ENCODE data around the gene PTBP3.

Gene PTBP3

DNA sequence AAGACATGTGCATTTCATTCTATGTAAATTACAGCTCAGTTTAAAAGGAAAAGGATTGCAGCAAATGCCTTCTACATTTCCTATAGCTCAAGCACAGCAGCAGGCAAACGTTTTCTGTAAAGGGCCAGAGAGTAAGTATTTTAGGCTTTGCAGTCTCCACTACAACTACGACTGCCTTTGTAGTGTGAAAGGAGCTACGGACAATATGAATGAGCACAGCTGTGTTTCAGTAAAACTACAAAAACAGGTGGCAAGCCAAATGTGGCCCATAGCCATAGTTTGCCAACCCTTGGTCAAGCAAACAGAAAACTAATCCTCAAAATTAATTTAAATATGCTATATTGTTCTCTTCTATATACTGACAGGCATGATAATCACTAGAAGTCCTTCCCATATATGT lies 7.2 kb downstream of the PTBP3 start:
- TF ChIP-seq, protein P1, sequence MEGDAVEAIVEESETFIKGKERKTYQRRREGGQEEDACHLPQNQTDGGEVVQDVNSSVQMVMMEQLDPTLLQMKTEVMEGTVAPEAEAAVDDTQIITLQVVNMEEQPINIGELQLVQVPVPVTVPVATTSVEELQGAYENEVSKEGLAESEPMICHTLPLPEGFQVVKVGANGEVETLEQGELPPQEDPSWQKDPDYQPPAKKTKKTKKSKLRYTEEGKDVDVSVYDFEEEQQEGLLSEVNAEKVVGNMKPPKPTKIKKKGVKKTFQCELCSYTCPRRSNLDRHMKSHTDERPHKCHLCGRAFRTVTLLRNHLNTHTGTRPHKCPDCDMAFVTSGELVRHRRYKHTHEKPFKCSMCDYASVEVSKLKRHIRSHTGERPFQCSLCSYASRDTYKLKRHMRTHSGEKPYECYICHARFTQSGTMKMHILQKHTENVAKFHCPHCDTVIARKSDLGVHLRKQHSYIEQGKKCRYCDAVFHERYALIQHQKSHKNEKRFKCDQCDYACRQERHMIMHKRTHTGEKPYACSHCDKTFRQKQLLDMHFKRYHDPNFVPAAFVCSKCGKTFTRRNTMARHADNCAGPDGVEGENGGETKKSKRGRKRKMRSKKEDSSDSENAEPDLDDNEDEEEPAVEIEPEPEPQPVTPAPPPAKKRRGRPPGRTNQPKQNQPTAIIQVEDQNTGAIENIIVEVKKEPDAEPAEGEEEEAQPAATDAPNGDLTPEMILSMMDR (IDR thresholded peaks at IDR 0.05; ENCODE audit: low read depth, low read length): no peak
- DNase-seq: no peak
- Histone ChIP-seq H3K9me3 (no peaks in the 10 kb centered on the region; the same call in 1 of the 2 replicates), H3K27me3 (no peaks in the 10 kb centered on the region), H3K36me3 (no peaks in the 10 kb centered on the region), H3K4me1 (no peaks in the 10 kb centered on the region), H3K4me3 (ENCODE audit: low read depth, low read length) (no peak overlapping the region)

DNA sequence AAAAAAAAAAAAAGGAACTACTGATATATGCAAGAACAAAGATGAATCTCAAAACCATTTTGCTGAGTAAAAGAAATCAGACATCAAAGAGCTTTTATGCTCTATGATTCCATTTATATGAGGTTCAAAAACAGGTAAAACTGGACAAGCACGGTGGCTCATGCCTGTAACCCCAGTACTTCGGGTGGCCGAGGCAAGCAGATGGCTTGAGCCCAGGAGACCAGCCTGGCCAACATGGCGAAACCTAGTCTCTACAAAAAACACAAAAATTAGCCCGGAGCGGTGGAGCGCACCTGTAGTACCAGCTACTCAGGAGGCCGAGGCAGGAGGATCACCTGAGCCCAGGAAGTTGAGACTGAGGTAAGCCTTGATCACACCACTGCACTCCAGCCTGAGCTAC lies 7.8 kb downstream of the PTBP3 start:
- H3K4me1 ChIP-seq: no peaks in the 10 kb centered on the region
- DNase-seq: no peak
- H3K27me3 ChIP-seq: no peaks in the 10 kb centered on the region
- TF ChIP-seq, protein P1 (IDR thresholded peaks at IDR 0.05; ENCODE audit: low read depth, low read length): no peak
- H3K36me3 ChIP-seq: no peaks in the 10 kb centered on the region
- no peaks in the 10 kb centered on the region; the same call in 1 of the 2 replicates for H3K9me3 ChIP-seq
- H3K4me3 ChIP-seq (ENCODE audit: low read depth, low read length): no peak overlapping the region

DNA sequence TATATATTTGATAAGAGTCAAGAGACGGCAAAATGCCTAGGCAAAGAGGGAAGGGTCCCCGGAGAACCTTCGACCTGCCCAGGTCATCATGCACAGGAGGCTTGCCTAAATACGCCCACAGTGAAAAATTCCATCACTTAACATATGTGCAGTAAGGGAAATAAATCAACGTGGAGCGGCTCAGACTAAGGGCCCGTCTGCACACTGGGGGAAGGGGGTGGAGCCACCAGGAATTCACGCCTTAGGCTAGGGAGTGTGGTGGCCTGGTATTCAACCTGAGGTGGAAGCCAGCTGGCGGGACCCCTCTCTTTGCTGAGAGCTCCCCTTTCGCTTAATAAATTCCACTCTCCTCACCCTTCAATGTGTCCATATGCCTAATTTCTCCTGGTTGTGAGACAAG lies 8.3 kb downstream of the PTBP3 start:
- Histone ChIP-seq H3K9me3 (no peaks in the 10 kb centered on the region; the same call in 1 of the 2 replicates), H3K27me3 (no peaks in the 10 kb centered on the region), H3K36me3 (no peaks in the 10 kb centered on the region), H3K4me1 (no peaks in the 10 kb centered on the region), H3K4me3 (ENCODE audit: low read depth, low read length) (no peak overlapping the region)
- TF ChIP-seq, protein P1 (IDR thresholded peaks at IDR 0.05; ENCODE audit: low read depth, low read length): no peak
- no peak for DNase-seq

DNA sequence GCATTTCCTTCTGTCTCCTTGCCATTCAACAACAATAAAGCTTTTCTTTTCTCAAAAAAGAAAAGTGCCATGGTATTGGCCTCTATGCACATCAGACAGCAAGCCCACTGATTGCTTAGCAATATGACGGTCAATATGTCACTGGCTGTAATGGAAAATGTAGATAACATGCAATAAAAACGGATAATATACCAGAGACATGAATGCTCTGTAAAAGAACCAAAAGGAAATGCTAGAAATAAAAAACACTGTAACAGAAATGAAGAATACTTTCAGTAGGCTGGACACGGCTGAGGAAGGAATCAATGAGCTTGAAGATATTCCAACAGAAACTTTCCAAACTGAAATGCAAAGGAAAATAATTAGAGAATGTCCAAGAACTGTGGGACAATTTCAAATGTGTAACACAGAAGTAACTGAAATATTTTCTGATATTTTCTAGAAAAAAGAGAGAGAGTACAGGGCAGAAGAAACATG lies 10.0 kb downstream of the PTBP3 start:
- H3K27me3 ChIP-seq: no peaks in the 10 kb centered on the region
- H3K9me3 ChIP-seq: no peaks in the 10 kb centered on the region; the same call in 1 of the 2 replicates
- no peak for DNase-seq
- H3K4me3 ChIP-seq (ENCODE audit: low read depth, low read length): no peak overlapping the region
- H3K36me3 ChIP-seq: no peaks in the 10 kb centered on the region
- H3K4me1 ChIP-seq: no peaks in the 10 kb centered on the region
- TF ChIP-seq, protein P1 (IDR thresholded peaks at IDR 0.05; ENCODE audit: low read depth, low read length): no peak

DNA sequence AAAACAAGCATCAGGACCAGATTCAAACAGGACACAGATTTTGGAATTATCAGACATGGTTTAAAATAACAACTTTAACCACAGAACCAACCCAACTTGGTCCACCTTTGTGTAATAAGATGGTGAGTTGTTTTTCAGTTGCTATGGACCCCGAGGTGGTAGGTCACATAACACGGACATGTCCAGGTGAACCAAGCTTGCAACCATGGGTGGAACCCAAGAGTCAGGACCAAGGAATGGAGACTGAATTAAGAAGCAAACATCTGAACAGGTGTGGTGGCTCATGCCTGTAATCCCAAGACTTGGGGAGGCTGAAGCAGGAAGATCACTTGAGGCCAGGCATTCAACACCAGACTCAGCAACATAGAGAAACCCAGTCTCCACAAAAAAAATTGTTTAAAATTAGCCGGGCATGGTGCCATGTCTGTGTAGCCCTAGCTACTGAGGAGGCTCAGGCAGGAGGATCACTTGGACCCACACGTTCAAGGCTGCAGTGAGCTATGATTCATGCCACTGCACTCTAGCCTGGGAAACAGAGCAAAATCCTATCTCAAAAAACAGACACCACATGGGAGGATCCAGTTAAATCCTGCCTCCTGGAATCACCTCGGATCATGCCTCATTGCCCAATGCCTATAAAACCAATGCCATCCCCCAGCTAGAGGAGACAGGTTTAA lies 10.6 kb downstream of the PTBP3 start:
- Histone ChIP-seq H3K27me3 (no peaks in the 10 kb centered on the region), H3K36me3 (no peaks in the 10 kb centered on the region), H3K9me3 (no peaks in the 10 kb centered on the region; the same call in 1 of the 2 replicates), H3K4me3 (ENCODE audit: low read depth, low read length) (no peak overlapping the region), H3K4me1 (no peaks in the 10 kb centered on the region)
- TF ChIP-seq, protein P1 (IDR thresholded peaks at IDR 0.05; ENCODE audit: low read depth, low read length): no peak
- DNase-seq: no peak

DNA sequence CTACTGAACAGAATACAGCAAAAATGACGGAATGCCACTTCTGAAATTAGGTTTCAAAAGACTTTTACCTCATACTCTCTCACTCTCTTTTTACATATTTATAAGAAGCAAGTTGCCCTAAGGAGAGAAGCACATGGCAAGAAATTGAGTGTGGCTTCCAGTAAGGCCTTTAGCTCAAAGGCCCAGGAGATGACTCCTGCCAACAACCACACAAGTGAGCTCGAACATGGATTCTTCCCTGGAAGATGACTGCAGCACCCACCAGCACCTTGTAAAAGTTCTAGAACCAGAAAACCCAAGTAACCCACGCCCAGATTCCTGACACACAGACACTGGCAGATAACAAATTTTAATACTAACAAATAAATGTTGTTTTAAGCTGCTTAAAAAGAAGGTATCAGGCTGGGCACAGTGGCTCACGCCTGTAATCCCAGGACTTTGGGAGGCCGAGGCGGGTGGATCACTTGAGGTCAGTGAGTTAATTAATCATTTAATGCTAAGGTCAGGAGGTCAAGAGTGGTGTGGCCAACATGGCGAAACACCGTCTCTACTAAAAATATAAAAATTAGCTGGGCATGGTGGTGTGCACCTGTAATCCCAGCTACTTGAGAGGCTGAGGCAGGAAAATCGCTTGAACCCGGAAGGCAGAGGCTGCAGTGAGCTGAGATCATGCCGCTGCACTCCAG lies 17.0 kb downstream of the PTBP3 start:
- TF ChIP-seq, protein P1 (IDR thresholded peaks at IDR 0.05; ENCODE audit: low read depth, low read length): no peak
- H3K4me1 ChIP-seq: no peaks in the 10 kb centered on the region
- no peak for DNase-seq
- H3K9me3 ChIP-seq: no peaks in the 10 kb centered on the region
- no peak overlapping the region for H3K4me3 ChIP-seq (ENCODE audit: low read depth, low read length)
- H3K27me3 ChIP-seq: no peaks in the 10 kb centered on the region
- no peaks in the 10 kb centered on the region for H3K36me3 ChIP-seq
